CD4-positive, alpha-beta T cell (primary cell): ENCODE results near the gene OVCA2. TPM values are rescaled to one million over a fixed set of nuclear protein-coding genes. Genes with fewer than 3 reads are reported as not detected.

Experiments used
- ATAC-seq: fragments of 200-7000 bp; cut with Tn5 transposase; one replicate; pipeline ENCODE4 v1.10.0; 2022; ENCODE audit warnings: mild to moderate bottlenecking; ENCODE audit not compliant: poor library complexity
- CTCF ChIA-PET: fragments of 350-600 bp; sonication (Branson Sonifier 250); formaldehyde crosslinking; loops from one replicate; lab custom pipeline; 2021; ENCODE audit warnings: antibody characterized with exemption, inconsistent platforms; lab: Charles Lee
- POLR2A ChIA-PET: fragments of 350-600 bp; sonication (Branson Sonifier 250); formaldehyde crosslinking; loops from one replicate; lab custom pipeline; 2021; ENCODE audit warnings: antibody characterized with exemption, inconsistent platforms; lab: Charles Lee
- DNase-seq, 14 experiments: peaks; one replicate each; pipeline ENCODE4 v3.0.0-alpha.2; 2013 to 2020; ENCODE audit warnings: mixed read lengths in 2 of 14
- H3K27ac ChIP-seq, 2 donors: one replicate each; pipeline versions ENCODE4 v1.5.1 to v1.7.0; 2013; ENCODE audit warnings: low read length in 2 of 2, low read depth in 1 of 2, mild to moderate bottlenecking in 1 of 2
- H3K27me3 ChIP-seq, 2 experiments: 1 replicate in 1 of 2; 2 replicates in 1 of 2; pipeline versions ENCODE4 v1.6.1 to v1.7.0; 2013; ENCODE audit warnings: low read length in 2 of 2, control low read depth in 1 of 2, mild to moderate bottlenecking in 1 of 2, moderate library complexity in 1 of 2; ENCODE audit not compliant: insufficient read depth in 2 of 2, control insufficient read depth in 1 of 2
- H3K36me3 ChIP-seq: one replicate; pipeline ENCODE4 v1.6.1; 2013; ENCODE audit warnings: low read length, control low read depth; ENCODE audit not compliant: insufficient read depth
- H3K4me1 ChIP-seq: one replicate; pipeline ENCODE4 v1.6.1; 2013; ENCODE audit warnings: low read length, control low read depth; ENCODE audit not compliant: insufficient read depth
- H3K4me3 ChIP-seq: one replicate; pipeline ENCODE4 v1.5.1; 2013; ENCODE audit warnings: mild to moderate bottlenecking, low read length, moderate library complexity
- H3K9me3 ChIP-seq, 2 experiments: 1 replicate in 1 of 2; 2 replicates in 1 of 2; pipeline versions ENCODE4 v1.6.1 to v1.7.0; 2013; ENCODE audit warnings: low read length in 2 of 2, mild to moderate bottlenecking in 2 of 2, control low read depth in 1 of 2, moderate library complexity in 1 of 2; ENCODE audit not compliant: control insufficient read depth in 1 of 2, insufficient read depth in 1 of 2
- H3K27ac Mint-ChIP-seq: one replicate; pipeline ENCODE4 v1.8.0; 2020; ENCODE audit warnings: mixed read lengths
- H3K27me3 Mint-ChIP-seq: one replicate; pipeline ENCODE4 v1.8.0; 2021; ENCODE audit warnings: mixed read lengths
- H3K36me3 Mint-ChIP-seq: one replicate; pipeline ENCODE4 v1.8.0; 2021; ENCODE audit warnings: low read depth, mixed read lengths
- H3K4me1 Mint-ChIP-seq: one replicate; pipeline ENCODE4 v1.8.0; 2021; ENCODE audit warnings: low read depth, mixed read lengths
- H3K4me3 Mint-ChIP-seq: one replicate; pipeline ENCODE4 v1.8.0; 2020; ENCODE audit warnings: mild to moderate bottlenecking, mixed read lengths
- H3K9me3 Mint-ChIP-seq: one replicate; pipeline ENCODE4 v1.8.0; 2020; ENCODE audit warnings: mixed read lengths
- intact Hi-C, 2 experiments: fragments of 100-400 bp; cut with DNase I in 1 of 2; cut with micrococcal nuclease in 1 of 2; formaldehyde crosslinking; loops; one replicate each; pipeline versions ENCODE4 v1.15.1 to v1.9.0; 2023 to 2025; cut with DNase I, micrococcal nuclease
- total RNA-seq, 174 experiments: library from RNA in 2 of 174; stranded (reverse) in 2 of 174; gene quantifications; one replicate each; pipeline ENCODE4 v1.2.3 and lab custom pipeline; 2021 to 2026
- TF ChIP-seq, protein P1 (sequence below): fragments of 200-600 bp; IDR thresholded peaks from one replicate; pipeline ENCODE4 v1.8.0; 2022; ENCODE audit warnings: antibody characterized with exemption, mild to moderate bottlenecking

The OVCA2 gene
- total RNA-seq, 2 experiments from 2014 or later: 34.4 to 35.1 TPM

DNA sequence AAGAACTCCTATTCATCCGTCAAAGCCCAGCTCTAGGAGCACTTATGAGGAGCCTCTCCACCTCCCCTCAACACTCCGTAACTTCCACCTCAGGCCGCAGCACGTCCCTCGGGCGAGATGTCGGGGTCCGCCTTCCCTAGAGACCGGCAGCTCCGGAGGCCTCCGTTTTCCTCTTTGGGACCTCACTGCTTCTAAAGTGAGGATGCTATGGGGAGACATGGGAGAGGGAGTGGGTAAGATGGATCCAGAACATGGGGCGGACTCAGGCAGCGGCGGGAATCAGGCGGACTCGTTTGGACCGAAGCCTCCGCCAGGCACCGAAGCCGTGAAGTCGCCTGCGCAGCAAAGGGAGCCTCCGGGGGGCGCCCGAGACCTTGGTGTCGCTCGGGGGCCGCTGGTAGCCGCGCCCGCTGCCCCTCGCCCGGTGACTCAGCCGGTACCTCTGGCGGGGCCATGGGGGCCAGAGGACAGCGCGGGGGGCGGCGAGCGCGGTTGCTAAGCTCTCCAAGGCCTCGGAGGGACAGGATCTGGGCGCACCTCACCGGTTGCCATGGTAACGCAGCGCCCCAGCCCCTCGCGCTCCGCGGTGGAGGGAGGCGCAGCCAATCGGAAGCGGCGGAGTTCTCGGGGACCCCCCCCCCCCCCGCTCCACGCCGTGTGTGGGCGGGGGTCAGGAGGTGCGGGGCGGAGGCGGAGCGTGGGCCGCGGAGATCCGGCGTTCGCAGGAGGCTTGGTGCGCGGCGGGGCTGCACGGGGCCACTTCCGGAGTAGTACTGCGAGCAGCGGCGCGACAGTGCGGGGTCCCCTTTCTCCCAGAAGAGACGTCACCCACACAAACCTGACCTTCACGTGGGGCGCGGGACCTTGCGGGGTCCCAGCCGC is 11.8 kb downstream of the OVCA2 start:
- intact Hi-C loops: loop anchor here (1.0 to 10.0 kb wide), 9 partner anchors 101 to 349 kb away; partner anchors contain the start of genes MNT (in 1 of the 2), SGSM2 (in 1 of the 2), SMG6 (in 1 of the 2) and SRR (in 1 of the 2)
- Histone ChIP-seq H3K9me3 (peaks cover 0 to 6% of the 10 kb centered on the region in 2 experiments), H3K27me3 (peaks cover 4 to 15% of the 10 kb centered on the region in 2 experiments), H3K4me3 (peak overlapping the region; percentile 54), H3K4me1 (peaks cover 75% of the 10 kb centered on the region), H3K27ac (peak overlapping the region; percentile 48 to 64), H3K36me3 (no peaks in the 10 kb centered on the region)
- peaks cover 39% of the 10 kb centered on the region for H3K4me1 Mint-ChIP-seq
- ATAC-seq: peak; percentile 28
- no peaks in the 10 kb centered on the region for H3K36me3 Mint-ChIP-seq
- peaks cover 11% of the 10 kb centered on the region for H3K27me3 Mint-ChIP-seq
- peak overlapping the region; percentile 83 for H3K27ac Mint-ChIP-seq
- H3K9me3 Mint-ChIP-seq: no peaks in the 10 kb centered on the region
- POLR2A ChIA-PET: interaction anchor here (0.7 to 2.6 kb wide), 7 partner anchors 10 to 283 kb away, joined by 3 to 11 read pairs (median 4); partner anchors contain the start of genes SRR and TSR1
- DNase-seq: peak; percentile 53 to 94 (median 72)
- CTCF ChIA-PET: interaction anchor here (0.6 to 7.3 kb wide), 8 partner anchors 12 to 285 kb away, joined by 3 to 83 read pairs (median 6); partner anchors contain the start of gene OVCA2
- peak overlapping the region; percentile 87 for H3K4me3 Mint-ChIP-seq
- TF ChIP-seq, protein P1, sequence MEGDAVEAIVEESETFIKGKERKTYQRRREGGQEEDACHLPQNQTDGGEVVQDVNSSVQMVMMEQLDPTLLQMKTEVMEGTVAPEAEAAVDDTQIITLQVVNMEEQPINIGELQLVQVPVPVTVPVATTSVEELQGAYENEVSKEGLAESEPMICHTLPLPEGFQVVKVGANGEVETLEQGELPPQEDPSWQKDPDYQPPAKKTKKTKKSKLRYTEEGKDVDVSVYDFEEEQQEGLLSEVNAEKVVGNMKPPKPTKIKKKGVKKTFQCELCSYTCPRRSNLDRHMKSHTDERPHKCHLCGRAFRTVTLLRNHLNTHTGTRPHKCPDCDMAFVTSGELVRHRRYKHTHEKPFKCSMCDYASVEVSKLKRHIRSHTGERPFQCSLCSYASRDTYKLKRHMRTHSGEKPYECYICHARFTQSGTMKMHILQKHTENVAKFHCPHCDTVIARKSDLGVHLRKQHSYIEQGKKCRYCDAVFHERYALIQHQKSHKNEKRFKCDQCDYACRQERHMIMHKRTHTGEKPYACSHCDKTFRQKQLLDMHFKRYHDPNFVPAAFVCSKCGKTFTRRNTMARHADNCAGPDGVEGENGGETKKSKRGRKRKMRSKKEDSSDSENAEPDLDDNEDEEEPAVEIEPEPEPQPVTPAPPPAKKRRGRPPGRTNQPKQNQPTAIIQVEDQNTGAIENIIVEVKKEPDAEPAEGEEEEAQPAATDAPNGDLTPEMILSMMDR: peak; percentile 56

GRCh38 chr17:2054262-2054511 is 12.4 kb downstream of the OVCA2 start:
- POLR2A ChIA-PET: interaction anchor here (0.6 to 4.9 kb wide), 11 partner anchors 10 to 282 kb away, joined by 3 to 61 read pairs (median 6); partner anchors contain the start of genes OVCA2 and TSR1
- peak overlapping the region; percentile 48 to 64 for H3K27ac ChIP-seq
- TF ChIP-seq, protein P1: no peak
- H3K9me3 ChIP-seq: peaks cover 0 to 6% of the 10 kb centered on the region in 2 experiments
- DNase-seq (no peak), ATAC-seq (no peak)
- Mint-ChIP-seq H3K36me3 (no peaks in the 10 kb centered on the region), H3K9me3 (no peaks in the 10 kb centered on the region), H3K27me3 (peaks cover 10% of the 10 kb centered on the region), H3K4me3 (peak overlapping the region; percentile 87), H3K27ac (peak overlapping the region; percentile 83), H3K4me1 (peaks cover 33% of the 10 kb centered on the region)
- intact Hi-C loops: loop anchor here (1.0 to 10.0 kb wide), 9 partner anchors 101 to 348 kb away; partner anchors contain the start of genes MNT (in 1 of the 2), SGSM2 (in 1 of the 2), SMG6 (in 1 of the 2) and SRR (in 1 of the 2)
- H3K36me3 ChIP-seq: no peaks in the 10 kb centered on the region
- CTCF ChIA-PET: interaction anchor here (0.6 to 7.3 kb wide), 24 partner anchors 9 to 371 kb away, joined by 3 to 83 read pairs (median 4); partner anchors contain the start of genes OVCA2, RTN4RL1 and TSR1
- peaks cover 3 to 10% of the 10 kb centered on the region in 2 experiments for H3K27me3 ChIP-seq
- peak overlapping the region; percentile 54 for H3K4me3 ChIP-seq
- peaks cover 74% of the 10 kb centered on the region for H3K4me1 ChIP-seq
